Endothelial cell of umbilical vein (primary cell): ENCODE results near the gene C1orf52. TPM values are rescaled to one million over a fixed set of nuclear protein-coding genes. Genes with fewer than 3 reads are reported as not detected.

Experiments
- BruUV-seq: library from RNA; stranded (reverse); fragments of 400-500 nt; replicated peaks from 2 replicates; lab custom pipeline; 2021; lab: Mats Ljungman, UMichigan
- CTCF ChIA-PET: fragments of 300-600, 350-600 bp; sonication (Branson Sonifier 250); formaldehyde crosslinking; loops from one replicate; lab custom pipeline; 2021; ENCODE audit warnings: antibody characterized with exemption, inconsistent platforms; lab: Charles Lee
- POLR2A ChIA-PET: fragments of 300-600, 350-600 bp; sonication (Branson Sonifier 250); formaldehyde crosslinking; loops from one replicate; lab custom pipeline; 2021; ENCODE audit warnings: antibody characterized with exemption, inconsistent platforms; lab: Charles Lee
- DNase-seq: peaks from one replicate; pipeline ENCODE4 v3.0.0-alpha.2; 2011; ENCODE audit warnings: low read depth, low spot score
- FAIRE-seq: peaks from 2 replicates; lab custom pipeline; 2011; peaks lifted over from hg19 to GRCh38; lab: Jason Lieb, UNC
- H2AFZ ChIP-seq: 2 replicates; pipeline ENCODE4 v1.6.0; 2012; ENCODE audit warnings: low read depth, low read length, control low read depth, inconsistent platforms
- H3K27ac ChIP-seq: 2 replicates; pipeline ENCODE4 v1.5.1; 2011; ENCODE audit warnings: low read depth, mild to moderate bottlenecking, control low read depth, low read length, moderate library complexity; ENCODE audit not compliant: insufficient read depth
- H3K27me3 ChIP-seq, 2 experiments: 2 replicates each; pipeline versions ENCODE4 v1.6.0 to v1.6.1; 2011; ENCODE audit warnings: low read length in 2 of 2, mixed read lengths in 1 of 2; ENCODE audit not compliant: control insufficient read depth in 2 of 2, insufficient read depth in 2 of 2
- H3K36me3 ChIP-seq, 2 experiments: 2 replicates in 1 of 2; 3 replicates in 1 of 2; pipeline ENCODE4 v1.5.1; 2011; ENCODE audit warnings: low read length in 2 of 2, mild to moderate bottlenecking in 1 of 2, moderate library complexity in 1 of 2; ENCODE audit not compliant: control insufficient read depth in 2 of 2, insufficient read depth in 2 of 2; ENCODE audit errors: extremely low read depth in 1 of 2
- H3K4me1 ChIP-seq: 3 replicates; pipeline ENCODE4 v1.5.1; 2011; ENCODE audit warnings: mild to moderate bottlenecking, low read length; ENCODE audit not compliant: control insufficient read depth, insufficient read depth; ENCODE audit errors: extremely low read depth
- H3K4me2 ChIP-seq: 2 replicates; pipeline ENCODE4 v1.6.1; 2011; ENCODE audit warnings: low read length, control low read depth, mixed read lengths; ENCODE audit not compliant: insufficient read depth
- H3K4me3 ChIP-seq, 3 experiments: fragments of 200-600 bp in 1 of 3; sonication (generic), shearing (Covaris generic) in 1 of 3; replicated peaks in 1 of 3; 2 replicates each; pipeline ENCODE4 v1.5.1; 2011 to 2016; ENCODE audit warnings: control low read depth in 3 of 3, low read length in 3 of 3, mild to moderate bottlenecking in 2 of 3, inconsistent platforms in 1 of 3, low read depth in 1 of 3, moderate library complexity in 1 of 3; ENCODE audit not compliant: insufficient read depth in 1 of 3
- H3K79me2 ChIP-seq: 2 replicates; pipeline ENCODE4 v1.6.0; 2012; ENCODE audit warnings: low read length, inconsistent platforms; ENCODE audit not compliant: control insufficient read depth, insufficient read depth
- H3K9ac ChIP-seq: replicated peaks from 2 replicates; pipeline ENCODE3; 2011; ENCODE audit warnings: low read length, control low read depth; ENCODE audit not compliant: insufficient read depth; ENCODE audit errors: extremely low read depth
- H3K9me1 ChIP-seq: replicated peaks from 3 replicates; pipeline ENCODE4 v1.6.0; 2011; ENCODE audit warnings: mild to moderate bottlenecking, low read length; ENCODE audit not compliant: control insufficient read depth, insufficient read depth; ENCODE audit errors: extremely low read depth
- H3K9me3 ChIP-seq: replicated peaks from 2 replicates; pipeline ENCODE4 v1.5.1; 2012; ENCODE audit warnings: low read length, inconsistent platforms; ENCODE audit not compliant: control insufficient read depth, insufficient read depth
- H4K20me1 ChIP-seq: replicated peaks from 2 replicates; pipeline ENCODE3; 2011; ENCODE audit warnings: mild to moderate bottlenecking, low read length; ENCODE audit not compliant: control insufficient read depth, insufficient read depth; ENCODE audit errors: extremely low read depth
- CTCF ChIP-seq, 2 donors: IDR thresholded peaks; 1 replicate in 1 of 2; 2 replicates in 1 of 2; pipeline ENCODE4 v1.5.1; 2011; ENCODE audit warnings: low read length in 2 of 2, mild to moderate bottlenecking in 2 of 2, moderate library complexity in 2 of 2, control low read depth in 1 of 2, inconsistent platforms in 1 of 2, low read depth in 1 of 2; ENCODE audit not compliant: insufficient read depth in 1 of 2; ENCODE audit errors: extremely low read depth in 1 of 2
- EZH2 ChIP-seq: IDR thresholded peaks from 2 replicates; pipeline ENCODE4 v1.6.1; 2012; ENCODE audit warnings: borderline replicate concordance, low read depth, mild to moderate bottlenecking, moderate library complexity, low read length, inconsistent platforms; ENCODE audit not compliant: severe bottlenecking
- FOS ChIP-seq: IDR thresholded peaks from 2 replicates; pipeline ENCODE4 v1.6.1; 2011; ENCODE audit warnings: mild to moderate bottlenecking, low read length, moderate library complexity, borderline replicate concordance; ENCODE audit not compliant: insufficient read depth
- GATA2 ChIP-seq: IDR thresholded peaks from 2 replicates; pipeline ENCODE4 v1.7.0; 2011; ENCODE audit warnings: low read depth, mild to moderate bottlenecking, moderate library complexity, mixed read lengths, low read length; ENCODE audit not compliant: insufficient read length, insufficient read depth
- JUN ChIP-seq: IDR thresholded peaks from 2 replicates; pipeline ENCODE4 v1.6.1; 2011; ENCODE audit warnings: borderline replicate concordance, low read depth; ENCODE audit not compliant: insufficient read length, insufficient read depth
- MAX ChIP-seq: IDR thresholded peaks from 2 replicates; pipeline ENCODE4 v1.6.1; 2011; ENCODE audit not compliant: insufficient read depth, insufficient read length
- MYC ChIP-seq: IDR thresholded peaks from one replicate; pipeline ENCODE4 v1.6.1; 2011; ENCODE audit warnings: mild to moderate bottlenecking, low read depth, low read length
- POLR2A ChIP-seq: IDR thresholded peaks from 2 replicates; pipeline ENCODE4 v1.6.1; 2012; ENCODE audit warnings: low read depth, mild to moderate bottlenecking, control low read depth, low read length
- POLR2AphosphoS5 ChIP-seq: IDR thresholded peaks from 2 replicates; pipeline ENCODE4 v1.6.1; 2012; ENCODE audit warnings: low read depth, mild to moderate bottlenecking, control low read depth, low read length, moderate library complexity; ENCODE audit not compliant: insufficient read depth
- dilution Hi-C: fragments of 300-500 bp; cut with MboI; formaldehyde crosslinking; loops from one replicate; pipeline ENCODE4 v1.15.0; 2019; ENCODE audit warnings: low sequenced_read_pairs; ENCODE audit not compliant: extremely low pct_ligation_motif_present
- intact Hi-C: fragments of 100-400 bp; cut with micrococcal nuclease; formaldehyde crosslinking; loops from one replicate; pipeline ENCODE4 v1.10.0; 2022
- polyA plus RNA-seq, 4 experiments: library from polyadenylated mRNA; depleted of rRNA in 3 of 4; stranded (reverse) in 3 of 4; unstranded in 1 of 4; fragments of >200 nt; gene quantifications; 2 replicates each; pipeline versions ENCODE4 v1.2.1 to v1.2.3, GENCODE V29; 2011 to 2012; ENCODE audit warnings: missing spikeins in 1 of 4
- total RNA-seq: library from RNA; stranded (reverse); gene quantifications from 2 replicates; pipeline ENCODE4 v1.2.3, GENCODE V29; 2021

The C1orf52 gene
- total and polyA plus RNA-seq, 2 donors (not counting 3 experiments of a cell fraction or from before 2014, with no cell fraction given): 22.7 to 26.7 TPM

GRCh38 chr1:85295654-85296053 is 36.2 kb upstream of the C1orf52 start:
- intact Hi-C loops (loop anchor here (5.0 kb wide), 1 partner anchor 412 kb away; the partner anchor contains the start of gene ZNHIT6), dilution Hi-C loops (no loop called here)
- H3K4me1 ChIP-seq: peaks cover 43% of the 10 kb centered on the region
- no peaks in the 10 kb centered on the region for H3K27me3 ChIP-seq
- no peaks in the 10 kb centered on the region for H3K36me3 ChIP-seq
- H3K27ac ChIP-seq: no peak overlapping the region
- H2AFZ ChIP-seq: no peak overlapping the region
- DNase-seq: no peak
- no peak for FAIRE-seq
- H3K4me2 ChIP-seq: no peak overlapping the region
- CTCF ChIA-PET: interaction anchor here (0.9 to 5.1 kb wide), 8 partner anchors 10 to 397 kb away, joined by 3 to 39 read pairs (median 5); partner anchors contain the start of genes BCL10 and C1orf52
- no peaks in the 10 kb centered on the region for H4K20me1 ChIP-seq
- TF ChIP-seq MYC: no peak
- no peak for TF ChIP-seq FOS
- TF ChIP-seq JUN: no peak
- TF ChIP-seq CTCF (IDR thresholded peaks at IDR 0.05; ENCODE audit: extremely low read depth in 1 of 2, insufficient read depth in 1 of 2, low read depth in 1 of 2, low read length in 2 of 2): no peak
- TF ChIP-seq EZH2: no peak
- TF ChIP-seq POLR2AphosphoS5: no peak
- no peak for TF ChIP-seq POLR2A
- no peak for TF ChIP-seq GATA2
- no peak for TF ChIP-seq MAX
- H3K9me1 ChIP-seq: no peaks in the 10 kb centered on the region
- POLR2A ChIA-PET: interaction anchor here (3.7 kb wide), 1 partner anchor 20 kb away, joined by 21 read pairs; the partner anchor contains the start of gene BCL10
- H3K79me2 ChIP-seq: no peaks in the 10 kb centered on the region
- no peaks in the 10 kb centered on the region for H3K9me3 ChIP-seq
- BruUV-seq: no TSS peak
- no peak overlapping the region for H3K4me3 ChIP-seq
- no peak overlapping the region for H3K9ac ChIP-seq
